Endothelial cell of umbilical vein (primary cell): ENCODE results near the gene GRID1. TPM values are rescaled to one million over a fixed set of nuclear protein-coding genes. Genes with fewer than 3 reads are reported as not detected.

Experiments used
- BruUV-seq: library from RNA; stranded (reverse); fragments of 400-500 nt; replicated peaks from 2 replicates; lab custom pipeline; 2021; lab: Mats Ljungman, UMichigan
- CTCF ChIA-PET: fragments of 300-600, 350-600 bp; sonication (Branson Sonifier 250); formaldehyde crosslinking; loops from one replicate; lab custom pipeline; 2021; ENCODE audit warnings: antibody characterized with exemption, inconsistent platforms; lab: Charles Lee
- POLR2A ChIA-PET: fragments of 300-600, 350-600 bp; sonication (Branson Sonifier 250); formaldehyde crosslinking; loops from one replicate; lab custom pipeline; 2021; ENCODE audit warnings: antibody characterized with exemption, inconsistent platforms; lab: Charles Lee
- DNase-seq: peaks from one replicate; pipeline ENCODE4 v3.0.0-alpha.2; 2011; ENCODE audit warnings: low read depth, low spot score
- FAIRE-seq: peaks from 2 replicates; lab custom pipeline; 2011; peaks lifted over from hg19 to GRCh38; lab: Jason Lieb, UNC
- H2AFZ ChIP-seq: 2 replicates; pipeline ENCODE4 v1.6.0; 2012; ENCODE audit warnings: low read depth, low read length, control low read depth, inconsistent platforms
- H3K27ac ChIP-seq: 2 replicates; pipeline ENCODE4 v1.5.1; 2011; ENCODE audit warnings: low read depth, mild to moderate bottlenecking, control low read depth, low read length, moderate library complexity; ENCODE audit not compliant: insufficient read depth
- H3K27me3 ChIP-seq, 2 experiments: 2 replicates each; pipeline versions ENCODE4 v1.6.0 to v1.6.1; 2011; ENCODE audit warnings: low read length in 2 of 2, mixed read lengths in 1 of 2; ENCODE audit not compliant: control insufficient read depth in 2 of 2, insufficient read depth in 2 of 2
- H3K36me3 ChIP-seq, 2 experiments: 2 replicates in 1 of 2; 3 replicates in 1 of 2; pipeline ENCODE4 v1.5.1; 2011; ENCODE audit warnings: low read length in 2 of 2, mild to moderate bottlenecking in 1 of 2, moderate library complexity in 1 of 2; ENCODE audit not compliant: control insufficient read depth in 2 of 2, insufficient read depth in 2 of 2; ENCODE audit errors: extremely low read depth in 1 of 2
- H3K4me1 ChIP-seq: 3 replicates; pipeline ENCODE4 v1.5.1; 2011; ENCODE audit warnings: mild to moderate bottlenecking, low read length; ENCODE audit not compliant: control insufficient read depth, insufficient read depth; ENCODE audit errors: extremely low read depth
- H3K4me2 ChIP-seq: 2 replicates; pipeline ENCODE4 v1.6.1; 2011; ENCODE audit warnings: low read length, control low read depth, mixed read lengths; ENCODE audit not compliant: insufficient read depth
- H3K4me3 ChIP-seq, 3 experiments: fragments of 200-600 bp in 1 of 3; sonication (generic), shearing (Covaris generic) in 1 of 3; replicated peaks in 1 of 3; 2 replicates each; pipeline ENCODE4 v1.5.1; 2011 to 2016; ENCODE audit warnings: control low read depth in 3 of 3, low read length in 3 of 3, mild to moderate bottlenecking in 2 of 3, inconsistent platforms in 1 of 3, low read depth in 1 of 3, moderate library complexity in 1 of 3; ENCODE audit not compliant: insufficient read depth in 1 of 3
- H3K79me2 ChIP-seq: 2 replicates; pipeline ENCODE4 v1.6.0; 2012; ENCODE audit warnings: low read length, inconsistent platforms; ENCODE audit not compliant: control insufficient read depth, insufficient read depth
- H3K9ac ChIP-seq: replicated peaks from 2 replicates; pipeline ENCODE3; 2011; ENCODE audit warnings: low read length, control low read depth; ENCODE audit not compliant: insufficient read depth; ENCODE audit errors: extremely low read depth
- H3K9me1 ChIP-seq: replicated peaks from 3 replicates; pipeline ENCODE4 v1.6.0; 2011; ENCODE audit warnings: mild to moderate bottlenecking, low read length; ENCODE audit not compliant: control insufficient read depth, insufficient read depth; ENCODE audit errors: extremely low read depth
- H3K9me3 ChIP-seq: replicated peaks from 2 replicates; pipeline ENCODE4 v1.5.1; 2012; ENCODE audit warnings: low read length, inconsistent platforms; ENCODE audit not compliant: control insufficient read depth, insufficient read depth
- H4K20me1 ChIP-seq: replicated peaks from 2 replicates; pipeline ENCODE3; 2011; ENCODE audit warnings: mild to moderate bottlenecking, low read length; ENCODE audit not compliant: control insufficient read depth, insufficient read depth; ENCODE audit errors: extremely low read depth
- CTCF ChIP-seq, 2 donors: IDR thresholded peaks; 1 replicate in 1 of 2; 2 replicates in 1 of 2; pipeline ENCODE4 v1.5.1; 2011; ENCODE audit warnings: low read length in 2 of 2, mild to moderate bottlenecking in 2 of 2, moderate library complexity in 2 of 2, control low read depth in 1 of 2, inconsistent platforms in 1 of 2, low read depth in 1 of 2; ENCODE audit not compliant: insufficient read depth in 1 of 2; ENCODE audit errors: extremely low read depth in 1 of 2
- EZH2 ChIP-seq: IDR thresholded peaks from 2 replicates; pipeline ENCODE4 v1.6.1; 2012; ENCODE audit warnings: borderline replicate concordance, low read depth, mild to moderate bottlenecking, moderate library complexity, low read length, inconsistent platforms; ENCODE audit not compliant: severe bottlenecking
- FOS ChIP-seq: IDR thresholded peaks from 2 replicates; pipeline ENCODE4 v1.6.1; 2011; ENCODE audit warnings: mild to moderate bottlenecking, low read length, moderate library complexity, borderline replicate concordance; ENCODE audit not compliant: insufficient read depth
- GATA2 ChIP-seq: IDR thresholded peaks from 2 replicates; pipeline ENCODE4 v1.7.0; 2011; ENCODE audit warnings: low read depth, mild to moderate bottlenecking, moderate library complexity, mixed read lengths, low read length; ENCODE audit not compliant: insufficient read length, insufficient read depth
- JUN ChIP-seq: IDR thresholded peaks from 2 replicates; pipeline ENCODE4 v1.6.1; 2011; ENCODE audit warnings: borderline replicate concordance, low read depth; ENCODE audit not compliant: insufficient read length, insufficient read depth
- MAX ChIP-seq: IDR thresholded peaks from 2 replicates; pipeline ENCODE4 v1.6.1; 2011; ENCODE audit not compliant: insufficient read depth, insufficient read length
- MYC ChIP-seq: IDR thresholded peaks from one replicate; pipeline ENCODE4 v1.6.1; 2011; ENCODE audit warnings: mild to moderate bottlenecking, low read depth, low read length
- POLR2A ChIP-seq: IDR thresholded peaks from 2 replicates; pipeline ENCODE4 v1.6.1; 2012; ENCODE audit warnings: low read depth, mild to moderate bottlenecking, control low read depth, low read length
- POLR2AphosphoS5 ChIP-seq: IDR thresholded peaks from 2 replicates; pipeline ENCODE4 v1.6.1; 2012; ENCODE audit warnings: low read depth, mild to moderate bottlenecking, control low read depth, low read length, moderate library complexity; ENCODE audit not compliant: insufficient read depth
- dilution Hi-C: fragments of 300-500 bp; cut with MboI; formaldehyde crosslinking; loops from one replicate; pipeline ENCODE4 v1.15.0; 2019; ENCODE audit warnings: low sequenced_read_pairs; ENCODE audit not compliant: extremely low pct_ligation_motif_present
- intact Hi-C: fragments of 100-400 bp; cut with micrococcal nuclease; formaldehyde crosslinking; loops from one replicate; pipeline ENCODE4 v1.10.0; 2022
- polyA plus RNA-seq, 4 experiments: library from polyadenylated mRNA; depleted of rRNA in 3 of 4; stranded (reverse) in 3 of 4; unstranded in 1 of 4; fragments of >200 nt; gene quantifications; 2 replicates each; pipeline versions ENCODE4 v1.2.1 to v1.2.3, GENCODE V29; 2011 to 2012; ENCODE audit warnings: missing spikeins in 1 of 4
- total RNA-seq: library from RNA; stranded (reverse); gene quantifications from 2 replicates; pipeline ENCODE4 v1.2.3, GENCODE V29; 2021

Gene GRID1
- total and polyA plus RNA-seq, 2 donors (not counting 3 experiments of a cell fraction or from before 2014, with no cell fraction given), result not detected

- peaks cover 3% of the 10 kb centered on the region for H3K9me3 ChIP-seq
- H3K36me3 ChIP-seq, result no peaks in the 10 kb centered on the region
- ChIA-PET POLR2A (no interaction called here), CTCF (no interaction called here)
- H3K79me2 ChIP-seq, result no peaks in the 10 kb centered on the region
- no peak overlapping the region for H3K4me3 ChIP-seq
- no peaks in the 10 kb centered on the region for H3K9me1 ChIP-seq
- no peaks in the 10 kb centered on the region for H3K4me1 ChIP-seq
- H2AFZ ChIP-seq, result no peak overlapping the region
- H3K9ac ChIP-seq, result no peak overlapping the region
- dilution Hi-C loops (no loop called here), intact Hi-C loops (no loop called here)
- no peaks in the 10 kb centered on the region for H4K20me1 ChIP-seq
- no peak overlapping the region for H3K4me2 ChIP-seq
- H3K27me3 ChIP-seq, result no peaks in the 10 kb centered on the region
- no TSS peak for BruUV-seq
- no peak for DNase-seq
- no peak for FAIRE-seq
- no peak overlapping the region for H3K27ac ChIP-seq
- TF ChIP-seq EZH2 (no peak), GATA2 (no peak), FOS (no peak), JUN (no peak), CTCF (IDR thresholded peaks at IDR 0.05; ENCODE audit: extremely low read depth in 1 of 2, insufficient read depth in 1 of 2, low read depth in 1 of 2, low read length in 2 of 2) (no peak), MAX (no peak), POLR2A (no peak), POLR2AphosphoS5 (no peak), MYC (no peak)
Observed at GRCh38 chr10:85832988-85833387, 533.6 kb downstream of the GRID1 start.
